Measurements from ENCODE around the gene OSBPL2. TPM values are rescaled to one million over a fixed set of nuclear protein-coding genes. Genes with fewer than 3 reads are reported as not detected.

Gene OSBPL2
- total RNA-seq, 2 donors from 2014 or later = 40.1 to 41.2 TPM

DNA sequence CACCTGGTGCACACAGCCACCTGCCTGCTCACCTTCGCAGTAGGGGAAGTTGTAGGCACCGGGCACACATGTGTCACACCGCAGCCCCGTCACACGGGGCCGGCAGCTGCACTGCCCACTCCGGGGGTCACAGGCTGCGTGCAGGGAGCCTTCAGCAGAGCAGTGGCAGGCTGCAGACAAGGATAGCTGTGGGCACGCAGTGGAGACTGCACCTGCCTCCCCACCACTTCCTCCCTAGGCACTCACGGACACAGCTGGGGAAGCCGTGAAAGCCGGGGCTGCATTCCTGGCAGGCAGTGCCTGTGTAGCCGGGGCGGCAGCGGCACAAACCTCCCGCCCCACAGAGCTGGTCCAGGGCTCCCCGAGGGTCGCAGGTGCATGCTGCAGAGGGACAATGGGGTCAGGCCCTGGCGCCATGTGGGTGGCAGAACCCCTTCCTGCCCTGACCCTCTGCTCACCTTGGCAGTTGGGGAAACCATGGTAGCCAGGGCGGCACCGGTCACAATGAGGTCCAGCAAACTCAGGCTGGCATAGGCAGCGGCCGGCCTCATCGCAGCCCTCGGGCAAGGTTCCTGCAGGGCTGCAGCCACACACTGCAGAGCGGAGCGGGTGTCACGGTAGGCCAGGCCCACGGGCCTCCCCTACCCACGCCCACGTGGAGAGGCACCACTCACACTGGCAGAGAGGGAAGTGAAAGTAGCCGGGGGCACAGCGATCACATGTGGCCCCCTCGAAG lies 99.4 kb downstream of the OSBPL2 start:
- intact Hi-C loops (cut with DNase I) = no loop called here
- no peak for DNase-seq
- ATAC-seq = no peak

DNA sequence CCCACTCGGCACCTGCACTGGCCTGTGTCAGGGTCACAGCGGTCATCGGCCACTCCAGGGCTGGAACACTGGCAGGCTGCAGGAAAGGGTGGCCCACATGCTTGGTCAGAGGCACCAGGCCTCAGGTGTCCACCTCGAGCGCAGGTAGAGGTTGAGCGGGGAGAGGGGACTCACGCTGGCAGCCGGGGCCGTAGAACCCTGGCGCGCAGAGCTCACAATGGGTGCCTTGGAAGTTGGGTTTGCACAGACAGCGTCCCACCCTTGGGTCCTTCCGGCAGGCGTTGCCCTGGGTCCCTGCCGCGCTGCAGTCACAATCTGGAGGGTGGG lies 99.9 kb downstream of the OSBPL2 start:
- no peak for ATAC-seq
- intact Hi-C loops (cut with DNase I) = no loop called here
- DNase-seq = no peak

- ATAC-seq = no peak
- intact Hi-C loops (cut with DNase I) = no loop called here
- no peak for DNase-seq
Observed at GRCh38 chr20:62339647-62340062, 101.3 kb downstream of the OSBPL2 start.

- DNase-seq = no peak
- intact Hi-C loops (cut with DNase I) = no loop called here
Observed at GRCh38 chr20:62342910-62343309, 104.6 kb downstream of the OSBPL2 start.

GRCh38 chr20:62344092-62344491 lies 105.8 kb downstream of the OSBPL2 start:
- ATAC-seq = no peak
- DNase-seq = no peak
- intact Hi-C loops (cut with DNase I) = no loop called here

More at GRCh38 chr20:62342910-62343309, 104.6 kb downstream of the OSBPL2 start:
- no peak for ATAC-seq

DNA sequence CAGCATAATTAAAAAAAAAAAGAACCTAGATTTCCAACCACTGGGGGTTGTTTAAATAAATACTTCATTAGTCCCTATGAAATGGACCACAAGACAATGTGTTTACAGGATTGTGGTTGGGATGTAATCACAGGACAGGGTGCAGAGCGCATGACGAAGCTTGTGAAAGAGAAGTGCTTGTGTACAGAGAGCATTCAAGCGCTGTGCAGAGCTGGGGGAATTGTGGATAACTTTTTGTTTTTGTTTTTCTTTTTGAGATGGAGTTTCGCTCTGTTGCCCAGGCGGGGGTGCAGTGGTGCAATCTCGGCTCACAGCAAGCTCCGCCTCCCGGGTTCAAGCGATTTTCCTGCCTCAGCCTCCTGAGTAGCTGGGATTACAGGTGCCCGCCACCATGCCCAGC lies 106.5 kb downstream of the OSBPL2 start:
- DNase-seq (no peak), ATAC-seq (no peak)
- intact Hi-C loops (cut with DNase I) = no loop called here

Small RNA genes lying within 50 kb of the gene (microRNA-seq; reads per million reads assigned to microRNA genes)
- 0 to 0.54 reads per million in 2 donors for gene MIR4758

Other genes with a start within 250 kb of the OSBPL2 start
- 1 to 10 TPM; 8.8 to 9.3 TPM for gene TAF4, start 172.6 kb upstream of the OSBPL2 start, total RNA-seq
- gene LSM14B, start 116.0 kb upstream of the OSBPL2 start, total RNA-seq = 10 to 100 TPM; 36.8 to 38.1 TPM
- gene PSMA7, start 95.1 kb upstream of the OSBPL2 start, total RNA-seq = 100 to 1,000 TPM; 174 to 210 TPM
- gene SS18L1, start 94.8 kb upstream of the OSBPL2 start, total RNA-seq = 1 to 10 TPM; 7.6 to 7.7 TPM
- gene MTG2, start 55.5 kb upstream of the OSBPL2 start, total RNA-seq = 10 to 100 TPM; 19.1 to 28.9 TPM
- not detected for gene HRH3, start 18.2 kb upstream of the OSBPL2 start, total RNA-seq
- 10 to 100 TPM; 57.9 to 76.9 TPM for gene ADRM1, start 64.5 kb downstream of the OSBPL2 start, total RNA-seq
- 100 to 1,000 TPM in 1 of 2 donors, 10 to 100 TPM in 1; 70.4 to 113 TPM for gene LAMA5, start 128.8 kb downstream of the OSBPL2 start, total RNA-seq
- gene RPS21, start 148.6 kb downstream of the OSBPL2 start, total RNA-seq = 100 to 1,000 TPM; 733 to 750 TPM
- 10 to 100 TPM; 20.6 to 25.3 TPM for gene CABLES2, start 168.8 kb downstream of the OSBPL2 start, total RNA-seq
- not detected for gene RBBP8NL, start 189.0 kb downstream of the OSBPL2 start, total RNA-seq
- gene GATA5, start 237.5 kb downstream of the OSBPL2 start, total RNA-seq = 1 to 10 TPM; 4.3 to 9.3 TPM

Measured in left cardiac atrium (tissue), 4 donors.